ENCODE data around the gene CCNL2.
"Not testable (repeated sequence)": the region's sequence is repeated elsewhere in the genome, so short reads cannot be mapped to it uniquely, and the experiment has no call there.

The CCNL2 gene

GRCh38 chr1:1432274-1432950 lies 33.3 kb upstream of the CCNL2 start:
- peak; percentile 55 for DNase-seq (ENCODE audit: low spot score)

DNA sequence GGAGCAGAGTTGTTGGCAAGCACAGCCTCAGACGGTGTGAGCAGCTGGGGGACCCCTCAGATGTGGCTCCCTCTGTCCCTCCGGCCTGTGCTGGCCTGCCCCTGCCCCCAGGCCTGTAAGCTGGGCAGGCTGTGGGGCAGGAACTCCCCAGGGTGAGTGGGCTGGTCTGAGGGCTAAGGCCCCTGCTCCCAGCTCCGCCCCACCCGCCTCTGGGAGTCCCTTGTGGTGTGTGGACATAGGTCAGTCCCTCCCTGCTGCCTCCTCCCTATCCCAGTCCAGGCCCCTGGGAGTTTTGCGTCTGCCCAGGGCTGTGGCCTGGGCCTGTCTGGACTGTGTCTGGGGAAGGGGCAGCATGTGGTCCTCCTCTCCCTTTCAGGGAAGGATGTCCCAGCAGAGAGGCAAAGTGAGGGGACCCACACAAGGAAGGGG lies 32.7 kb upstream of the CCNL2 start:
- DNase-seq (ENCODE audit: low spot score) = peak; percentile 64

GRCh38 chr1:1430992-1431844 lies 32.1 kb upstream of the CCNL2 start:
- no peak for DNase-seq (ENCODE audit: low spot score)

DNA sequence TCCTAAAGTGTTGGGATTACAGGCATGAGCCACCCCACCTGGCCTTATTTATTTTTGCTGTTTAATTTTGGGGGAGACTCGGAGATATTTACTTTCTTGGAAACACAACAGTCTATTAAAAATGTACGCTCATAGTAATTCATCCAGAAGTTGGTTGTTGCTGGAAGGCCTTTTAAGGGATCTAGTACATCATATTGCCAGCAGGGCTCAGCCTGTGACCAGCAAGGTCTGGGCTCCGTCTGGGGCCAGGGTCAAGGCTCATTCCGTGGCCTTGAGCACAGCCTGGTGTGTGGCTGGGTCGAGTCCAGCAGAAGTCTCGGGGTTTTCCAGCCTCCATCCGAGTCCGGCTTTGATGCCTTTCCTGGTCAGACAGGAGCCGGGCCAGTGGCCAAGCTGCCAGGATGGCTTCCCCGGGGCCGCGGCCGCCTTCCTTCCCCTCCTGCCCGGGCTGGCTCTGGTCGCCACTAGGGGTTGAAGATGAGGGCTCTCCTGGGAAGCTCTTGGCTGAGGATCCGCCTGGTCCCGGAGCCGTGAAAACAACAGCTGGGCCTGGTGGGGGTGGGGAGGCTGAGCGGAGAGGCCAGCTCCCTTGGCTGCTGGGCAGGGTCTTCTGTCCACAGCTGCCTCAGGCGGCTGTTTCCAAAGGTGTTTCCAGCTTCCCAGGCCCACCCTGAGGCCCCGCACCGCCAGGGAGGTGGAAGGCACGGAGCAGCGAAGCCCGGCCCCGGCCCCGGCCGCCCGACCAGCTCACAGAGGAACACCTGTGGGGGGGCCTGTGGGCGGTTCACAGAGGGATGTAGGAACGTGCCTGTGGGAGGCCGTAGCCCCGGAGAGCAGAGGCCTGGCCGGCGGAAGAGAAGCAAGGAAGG lies 31.2 kb upstream of the CCNL2 start:
- peak; percentile 85 for DNase-seq (ENCODE audit: low spot score)

- DNase-seq (ENCODE audit: low spot score) = no peak
Observed at GRCh38 chr1:1429671-1430073, 30.5 kb upstream of the CCNL2 start.

DNA sequence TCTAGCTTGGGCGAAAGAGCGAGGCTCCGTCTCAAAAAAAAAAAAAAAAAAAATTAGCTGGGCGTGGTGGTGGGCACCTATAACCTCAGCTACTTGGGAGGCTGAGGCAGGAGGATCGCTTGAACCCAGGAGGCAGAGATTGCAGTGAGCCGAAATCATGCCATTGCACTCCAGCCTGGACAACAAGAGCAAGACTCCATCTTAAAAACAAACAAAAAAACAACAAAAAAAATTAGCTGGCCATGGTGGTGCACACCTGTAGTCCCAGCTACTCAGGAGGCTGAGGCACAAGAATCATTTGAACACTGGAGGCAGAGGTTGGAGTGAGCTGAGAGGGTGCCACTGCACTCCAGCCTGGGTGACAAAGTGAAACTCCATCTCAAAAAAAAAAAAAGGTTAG lies 29.8 kb upstream of the CCNL2 start:
- DNase-seq (ENCODE audit: low spot score) = not testable (repeated sequence)

GRCh38 chr1:1428174-1428573 lies 29.0 kb upstream of the CCNL2 start:
- DNase-seq (ENCODE audit: low spot score) = no peak

GRCh38 chr1:1427820-1428148 lies 28.6 kb upstream of the CCNL2 start:
- no peak for DNase-seq (ENCODE audit: low spot score)

DNA sequence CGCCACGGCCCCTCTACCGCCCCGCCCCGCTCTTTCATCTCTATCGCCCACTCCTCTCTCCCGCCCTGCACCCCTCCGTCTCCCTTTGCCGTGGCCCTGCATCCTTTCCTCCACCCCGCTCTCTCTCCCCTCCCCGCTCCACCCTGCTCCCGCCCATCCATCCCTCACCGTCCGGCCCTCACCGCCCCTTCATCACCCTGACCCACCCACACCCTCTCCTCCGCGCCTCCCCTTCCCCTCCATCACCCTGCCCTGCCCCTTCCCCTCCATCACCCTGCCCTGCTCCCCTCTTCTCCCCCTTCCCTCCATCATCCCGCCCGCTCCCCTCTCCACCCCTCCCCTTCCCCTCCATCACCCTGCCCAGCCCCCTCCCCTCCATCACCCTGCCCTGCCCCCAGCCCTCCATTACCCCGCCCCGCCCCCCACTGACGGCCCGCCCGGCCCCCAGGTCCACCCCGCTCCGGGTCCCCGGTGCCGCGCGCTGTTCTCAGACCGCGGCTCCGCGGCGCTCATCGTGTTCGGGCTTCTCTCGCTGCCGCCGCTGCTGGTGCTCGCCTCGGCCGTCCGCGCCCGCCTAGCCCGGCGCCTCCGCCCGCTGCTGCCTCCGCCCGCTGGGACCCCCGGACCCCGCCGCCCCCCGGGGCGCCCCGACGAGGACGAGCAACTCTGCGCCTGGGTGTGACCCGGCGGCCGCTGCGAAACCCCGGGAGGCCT lies 28.1 kb upstream of the CCNL2 start:
- DNase-seq (ENCODE audit: low spot score) = peak; percentile 78

DNA sequence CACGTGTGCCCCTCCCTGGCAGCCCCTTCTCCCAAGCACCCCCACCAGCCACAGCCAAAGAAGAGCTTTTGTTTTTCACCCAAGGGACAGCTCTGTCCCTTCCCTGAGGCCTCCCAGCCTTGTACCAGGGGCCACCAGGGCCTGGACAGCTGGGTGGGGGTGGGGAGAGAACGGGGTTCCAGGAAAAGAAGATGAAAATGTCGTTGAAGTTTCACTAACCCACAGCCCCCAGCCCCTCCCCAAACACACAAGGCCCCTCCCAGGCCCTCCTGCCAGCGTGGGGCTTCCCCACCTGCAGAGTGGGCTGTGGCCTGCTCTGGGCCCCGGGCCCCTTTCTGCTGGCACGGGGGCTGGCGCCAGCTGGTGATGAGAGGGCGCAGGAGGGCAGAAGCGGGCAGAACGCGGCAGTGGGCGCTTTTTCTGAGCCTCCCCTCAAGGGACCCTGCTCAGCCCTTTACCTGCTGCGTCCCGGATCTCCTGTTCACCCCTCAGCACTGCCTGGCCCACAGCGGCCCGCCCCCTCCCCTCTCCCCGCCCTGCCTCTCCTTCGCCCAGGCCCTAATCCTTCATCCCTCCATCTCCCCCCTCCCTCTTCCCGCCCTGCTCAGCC lies 27.5 kb upstream of the CCNL2 start:
- peak; percentile 89 for DNase-seq (ENCODE audit: low spot score)

DNA sequence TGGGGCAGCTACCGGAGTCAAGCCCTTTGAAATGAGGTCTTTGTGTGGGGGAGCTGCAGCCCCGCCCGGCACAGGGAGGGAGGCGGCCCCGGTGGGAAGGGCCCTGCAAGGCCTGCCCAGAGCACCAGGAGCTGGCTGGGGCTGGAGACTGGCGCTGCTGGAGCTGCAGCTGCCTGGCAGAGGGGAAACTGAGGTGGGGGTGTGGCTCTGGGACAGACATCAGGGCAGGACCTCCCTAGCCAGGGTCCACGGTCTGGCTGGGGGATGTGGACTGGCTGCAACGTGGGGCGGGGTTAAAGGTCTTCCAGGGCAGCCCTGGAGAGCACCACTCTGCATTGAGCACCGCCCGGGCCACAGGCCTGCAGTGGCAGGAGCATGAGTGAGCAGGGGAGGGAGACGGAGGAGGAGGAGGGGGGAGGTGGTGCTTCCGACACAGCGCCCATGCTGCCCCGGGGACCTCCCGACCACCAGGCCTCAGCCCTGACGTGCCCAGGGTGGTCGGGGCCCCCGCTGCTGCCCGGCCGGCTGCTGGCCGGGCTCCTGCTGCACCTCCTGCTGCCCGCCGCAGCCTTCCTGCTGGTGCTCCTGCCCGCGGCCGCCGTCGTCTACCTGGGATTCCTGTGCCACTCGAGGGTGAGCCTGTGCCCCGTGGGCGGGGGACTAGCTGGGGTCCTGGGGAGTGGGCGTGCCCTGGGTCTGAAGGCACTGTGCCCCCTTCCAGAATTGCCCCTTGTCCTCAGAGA lies 26.8 kb upstream of the CCNL2 start:
- peak; percentile 88 for DNase-seq (ENCODE audit: low spot score)

DNA sequence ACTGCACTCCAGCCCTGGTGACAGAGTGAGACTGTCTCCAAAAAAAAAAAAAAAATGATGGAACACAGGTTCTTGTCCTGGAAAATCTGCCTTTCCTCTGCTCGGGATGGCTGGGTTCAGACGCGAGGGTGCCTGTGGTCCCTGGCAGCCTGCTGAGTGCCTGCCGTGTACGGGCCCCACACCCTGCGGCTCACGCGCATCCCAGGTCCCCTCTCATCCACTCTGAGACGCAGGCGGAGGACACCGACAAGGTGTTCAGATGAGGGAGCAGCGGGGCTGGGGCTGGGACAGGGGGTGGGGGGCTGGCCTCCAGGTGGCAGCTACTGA lies 26.3 kb upstream of the CCNL2 start:
- DNase-seq (ENCODE audit: low spot score) = no peak

DNA sequence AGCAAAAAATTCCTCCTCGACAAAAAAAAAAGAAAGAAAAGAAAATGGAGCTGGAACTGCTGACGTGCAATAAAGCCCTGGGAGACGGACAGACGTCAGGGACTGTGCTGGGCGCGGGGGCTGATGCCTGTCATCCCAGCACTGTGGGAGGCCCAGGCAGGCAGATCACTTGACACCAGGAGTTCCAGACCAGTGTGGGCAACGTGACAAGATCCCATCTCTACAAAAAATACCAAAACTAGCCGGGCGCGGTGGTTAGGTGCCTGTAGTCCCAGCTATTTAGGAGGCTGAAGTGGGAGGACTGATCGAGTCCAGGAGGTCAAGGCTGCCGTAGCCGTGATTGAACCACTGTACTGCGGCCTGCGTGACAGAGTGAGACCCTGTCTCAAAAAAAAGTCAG lies 25.6 kb upstream of the CCNL2 start:
- no peak for DNase-seq (ENCODE audit: low spot score)

GRCh38 chr1:1423245-1423597 lies 24.1 kb upstream of the CCNL2 start:
- DNase-seq (ENCODE audit: low spot score) = no peak

DNA sequence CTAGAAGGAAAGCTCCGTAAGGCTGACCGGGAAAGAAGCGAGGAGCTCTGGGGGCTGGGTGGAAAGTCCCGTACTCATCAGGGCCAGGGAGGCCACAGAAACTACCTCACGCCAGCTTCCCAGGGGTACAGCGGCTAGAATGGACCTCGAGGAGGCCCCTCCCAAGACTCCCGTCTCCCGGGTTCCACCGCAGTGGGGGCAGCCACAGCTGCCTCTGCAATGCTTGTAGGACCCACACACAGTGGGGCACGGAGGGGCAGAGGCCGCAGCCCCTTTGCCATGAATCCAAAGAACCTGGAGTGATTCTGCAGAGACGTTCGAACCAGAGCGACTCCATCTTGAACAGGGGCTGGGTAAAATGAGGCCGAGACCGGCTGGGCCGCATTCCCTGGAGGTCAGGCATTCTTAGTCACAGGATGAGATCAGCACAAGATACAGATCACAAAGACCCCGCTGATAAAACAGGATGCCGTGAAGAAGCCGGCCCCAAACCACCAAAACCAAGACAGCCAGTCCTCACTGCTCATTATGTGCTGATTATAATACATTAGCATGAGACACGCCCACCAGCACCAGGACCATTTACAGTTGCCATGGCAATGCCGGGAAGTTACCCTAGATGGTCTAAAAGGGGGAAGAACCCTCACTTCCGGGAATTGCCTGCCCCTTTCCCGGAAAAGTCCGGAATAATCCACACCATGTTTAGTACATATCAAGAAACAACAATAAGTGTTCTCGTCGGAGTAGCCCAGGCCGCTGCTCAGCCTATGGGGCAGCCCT lies 23.5 kb upstream of the CCNL2 start:
- DNase-seq (ENCODE audit: low spot score) = no peak

DNA sequence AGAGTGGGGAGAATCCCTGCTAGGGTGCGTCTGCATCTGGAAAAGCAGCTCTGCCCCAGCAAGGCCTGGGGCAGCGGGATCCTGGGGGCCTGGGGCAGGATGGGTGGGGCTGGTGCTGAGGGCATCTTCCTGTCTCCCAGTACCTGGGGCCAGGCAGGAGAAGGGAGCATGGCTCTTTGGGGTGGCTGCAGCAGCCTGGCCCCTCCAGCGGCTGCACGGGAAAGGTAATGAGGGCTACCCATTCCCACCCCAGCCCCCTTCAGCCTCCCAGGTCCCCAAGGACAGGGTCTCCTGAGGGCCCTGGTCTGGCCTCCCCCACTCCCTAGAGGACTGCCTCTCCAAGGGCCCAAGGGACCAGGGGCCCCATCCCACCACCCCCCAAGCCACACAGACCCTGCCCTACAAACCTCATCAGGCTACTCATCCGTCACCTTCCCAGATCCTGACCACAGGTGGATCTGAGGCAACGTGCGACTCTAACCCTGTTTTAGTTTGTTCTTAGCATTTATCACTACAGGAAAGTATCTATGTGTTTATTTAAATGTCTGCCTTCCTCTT lies 22.9 kb upstream of the CCNL2 start:
- no peak for DNase-seq (ENCODE audit: low spot score)

DNA sequence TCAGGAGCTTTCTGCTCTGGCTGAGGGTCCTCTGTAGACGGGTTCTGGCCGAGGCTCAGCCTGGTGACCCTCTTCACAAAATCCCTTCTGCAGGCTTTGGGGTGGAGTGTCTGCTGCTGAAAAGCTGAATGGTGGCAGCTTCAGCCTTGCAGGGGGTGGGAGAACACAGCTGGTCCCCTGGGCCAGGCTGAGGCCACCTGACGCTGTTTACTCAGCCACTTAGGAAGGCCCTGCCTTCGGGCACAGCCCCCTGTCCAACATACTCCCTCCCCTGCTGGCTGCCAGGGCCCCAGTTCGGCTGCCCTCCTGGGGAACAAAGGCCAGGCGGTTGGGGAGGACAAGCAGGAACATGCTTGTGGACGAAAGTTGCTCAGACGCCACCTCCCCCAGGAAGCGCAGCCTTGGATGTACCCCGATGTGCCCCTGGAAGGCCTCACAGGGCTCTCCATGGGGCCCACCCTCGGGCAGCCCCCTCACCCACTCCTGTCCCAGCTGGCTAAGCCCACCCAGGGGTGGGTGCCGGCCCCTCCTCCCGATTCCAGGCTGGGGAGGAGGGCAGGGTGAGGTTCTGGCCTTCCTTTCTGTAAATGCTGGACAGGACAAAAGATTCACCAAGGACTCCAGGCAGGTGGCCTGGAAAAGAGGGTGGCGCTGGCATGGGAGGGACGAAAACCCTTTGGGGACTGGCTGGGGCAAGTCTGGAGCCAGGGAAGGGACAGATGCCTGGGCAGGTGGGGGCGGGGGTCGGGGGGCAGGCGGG lies 22.2 kb upstream of the CCNL2 start, which contains the start of gene ANKRD65:
ANKRD65 (minus strand) TSS at position 130 of the 760 bp plus-strand sequence. CDS start 271 bp downstream, outside the sequence.
- DNase-seq (ENCODE audit: low spot score) = no peak

DNA sequence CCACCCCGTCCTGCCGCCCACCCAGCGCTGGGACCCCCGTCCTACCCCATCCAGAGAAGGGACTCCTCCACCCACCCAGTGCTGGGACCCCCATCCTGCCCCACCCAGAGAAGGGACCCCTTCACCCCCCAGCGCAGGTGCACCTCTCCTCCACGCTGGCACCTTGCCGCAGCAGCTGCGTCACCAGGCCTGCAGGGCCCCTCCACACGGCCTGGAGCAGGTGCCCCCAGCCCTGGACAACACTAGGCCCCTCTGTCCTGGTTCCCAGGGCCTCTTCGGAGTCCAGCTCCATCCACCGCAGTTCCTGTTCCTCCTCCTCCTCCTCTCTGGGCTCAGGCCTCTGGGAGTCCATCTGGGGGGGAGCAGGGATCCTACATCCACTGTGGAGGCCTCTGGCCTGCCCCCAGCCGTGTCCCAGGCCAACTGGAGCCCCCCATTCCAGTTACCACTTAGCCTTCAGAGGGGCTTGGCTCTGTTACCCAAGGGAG lies 21.6 kb upstream of the CCNL2 start:
- no peak for DNase-seq (ENCODE audit: low spot score)

Measured in putamen (tissue), 1 donor.